Thyroid gland (tissue), 4 donors: ENCODE data around the gene MAFB.

ENCODE experiments used
- POLR2A ChIP-seq, 2 donors: fragments of 450-650 bp; IDR thresholded peaks; one replicate each; pipeline ENCODE4 v1.6.1; 2017; ENCODE audit warnings: antibody characterized with exemption in 2 of 2, mild to moderate bottlenecking in 2 of 2, moderate library complexity in 1 of 2
- TF ChIP-seq, protein P1 (sequence below), 6 experiments: fragments of 200-600 bp in 3 of 6; fragments of 450-650 bp in 3 of 6; sonication (generic) in 3 of 6; IDR thresholded peaks; one replicate each; pipeline ENCODE4 v1.5.1; 2016 to 2019; ENCODE audit warnings: antibody characterized with exemption in 6 of 6, mild to moderate bottlenecking in 2 of 6, inconsistent platforms in 1 of 6, moderate library complexity in 1 of 6

DNA sequence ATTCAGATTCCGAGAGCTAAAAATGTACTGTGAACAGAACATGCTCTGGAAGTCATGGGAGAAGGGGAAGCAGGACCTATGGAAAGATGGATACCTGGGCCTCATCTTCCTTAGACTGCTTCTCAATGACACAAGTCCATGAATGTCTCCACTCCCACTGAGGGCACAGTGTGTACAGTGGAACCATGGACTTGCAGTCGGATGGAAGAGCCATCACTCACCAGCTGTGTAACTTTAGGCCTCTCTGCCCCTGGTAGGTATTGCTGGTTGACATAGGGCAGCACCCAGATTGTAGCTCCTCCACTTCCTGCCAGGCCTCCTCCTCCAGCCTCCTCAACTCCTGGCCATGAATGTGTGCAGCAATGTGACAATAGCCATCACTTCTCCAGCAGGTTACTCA, 52.5 kb downstream of the MAFB start:
- TF ChIP-seq, protein P1, sequence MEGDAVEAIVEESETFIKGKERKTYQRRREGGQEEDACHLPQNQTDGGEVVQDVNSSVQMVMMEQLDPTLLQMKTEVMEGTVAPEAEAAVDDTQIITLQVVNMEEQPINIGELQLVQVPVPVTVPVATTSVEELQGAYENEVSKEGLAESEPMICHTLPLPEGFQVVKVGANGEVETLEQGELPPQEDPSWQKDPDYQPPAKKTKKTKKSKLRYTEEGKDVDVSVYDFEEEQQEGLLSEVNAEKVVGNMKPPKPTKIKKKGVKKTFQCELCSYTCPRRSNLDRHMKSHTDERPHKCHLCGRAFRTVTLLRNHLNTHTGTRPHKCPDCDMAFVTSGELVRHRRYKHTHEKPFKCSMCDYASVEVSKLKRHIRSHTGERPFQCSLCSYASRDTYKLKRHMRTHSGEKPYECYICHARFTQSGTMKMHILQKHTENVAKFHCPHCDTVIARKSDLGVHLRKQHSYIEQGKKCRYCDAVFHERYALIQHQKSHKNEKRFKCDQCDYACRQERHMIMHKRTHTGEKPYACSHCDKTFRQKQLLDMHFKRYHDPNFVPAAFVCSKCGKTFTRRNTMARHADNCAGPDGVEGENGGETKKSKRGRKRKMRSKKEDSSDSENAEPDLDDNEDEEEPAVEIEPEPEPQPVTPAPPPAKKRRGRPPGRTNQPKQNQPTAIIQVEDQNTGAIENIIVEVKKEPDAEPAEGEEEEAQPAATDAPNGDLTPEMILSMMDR (IDR thresholded peaks at IDR 0.05): no peak
- no peak for TF ChIP-seq POLR2A (IDR thresholded peaks at IDR 0.05)
